ENCODE results near the gene COL4A2. TPM values are rescaled to one million over a fixed set of nuclear protein-coding genes. Genes with fewer than 3 reads are reported as not detected.

Gene COL4A2
- total RNA-seq, 1 donor from 2014 or later, result 56.8 TPM

GRCh38 chr13:110501188-110501587, 194.1 kb downstream of the COL4A2 start:
- no peak for DNase-seq

- DNase-seq, result no peak
Measured at GRCh38 chr13:110503037-110503901, 196.2 kb downstream of the COL4A2 start.

DNA sequence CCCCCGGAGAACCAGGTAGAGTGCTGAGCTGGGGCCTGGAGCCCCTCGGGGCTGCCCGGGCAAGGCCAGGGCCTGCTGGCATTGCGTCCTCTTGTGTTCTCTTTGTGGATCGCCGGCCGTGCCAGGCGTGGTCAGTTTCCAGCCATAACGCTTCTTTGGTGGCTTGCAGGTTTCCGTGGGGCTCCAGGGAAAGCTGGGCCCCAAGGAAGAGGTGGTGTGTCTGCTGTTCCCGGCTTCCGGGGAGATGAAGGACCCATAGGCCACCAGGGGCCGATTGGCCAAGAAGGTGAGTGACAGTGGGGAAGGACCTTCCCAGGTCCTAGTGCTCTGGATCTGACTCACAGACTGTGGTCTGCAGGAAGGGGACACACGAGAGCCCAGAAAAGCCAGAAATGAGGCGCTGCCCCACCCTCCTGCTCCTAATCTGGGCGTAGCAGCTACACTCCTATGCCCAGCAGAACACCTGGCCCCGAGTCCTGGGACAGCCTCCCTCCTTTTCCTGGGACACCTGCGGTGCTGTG, 197.0 kb downstream of the COL4A2 start:
- no peak for DNase-seq

DNA sequence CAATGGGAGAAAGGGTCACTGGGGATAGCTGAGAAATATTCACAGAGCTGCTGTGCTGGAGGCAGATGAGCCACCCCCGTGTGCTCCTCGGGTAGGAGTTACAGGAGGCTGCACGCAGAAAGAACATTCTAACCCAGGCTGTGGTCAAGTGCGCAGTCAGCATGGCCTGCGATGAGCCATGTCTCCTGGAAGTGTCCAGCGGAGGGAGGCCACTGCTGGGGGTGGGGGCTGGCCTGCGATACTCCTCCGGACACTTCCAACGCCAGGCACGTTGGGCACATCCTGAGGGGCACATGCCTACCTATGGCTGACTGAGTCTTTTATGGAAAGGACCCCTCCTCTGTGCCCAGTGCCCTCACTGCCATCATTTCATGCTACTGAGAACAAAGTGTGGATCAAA, 198.5 kb downstream of the COL4A2 start:
- no peak for DNase-seq

GRCh38 chr13:110506396-110506795, 199.3 kb downstream of the COL4A2 start:
- DNase-seq, result no peak

DNA sequence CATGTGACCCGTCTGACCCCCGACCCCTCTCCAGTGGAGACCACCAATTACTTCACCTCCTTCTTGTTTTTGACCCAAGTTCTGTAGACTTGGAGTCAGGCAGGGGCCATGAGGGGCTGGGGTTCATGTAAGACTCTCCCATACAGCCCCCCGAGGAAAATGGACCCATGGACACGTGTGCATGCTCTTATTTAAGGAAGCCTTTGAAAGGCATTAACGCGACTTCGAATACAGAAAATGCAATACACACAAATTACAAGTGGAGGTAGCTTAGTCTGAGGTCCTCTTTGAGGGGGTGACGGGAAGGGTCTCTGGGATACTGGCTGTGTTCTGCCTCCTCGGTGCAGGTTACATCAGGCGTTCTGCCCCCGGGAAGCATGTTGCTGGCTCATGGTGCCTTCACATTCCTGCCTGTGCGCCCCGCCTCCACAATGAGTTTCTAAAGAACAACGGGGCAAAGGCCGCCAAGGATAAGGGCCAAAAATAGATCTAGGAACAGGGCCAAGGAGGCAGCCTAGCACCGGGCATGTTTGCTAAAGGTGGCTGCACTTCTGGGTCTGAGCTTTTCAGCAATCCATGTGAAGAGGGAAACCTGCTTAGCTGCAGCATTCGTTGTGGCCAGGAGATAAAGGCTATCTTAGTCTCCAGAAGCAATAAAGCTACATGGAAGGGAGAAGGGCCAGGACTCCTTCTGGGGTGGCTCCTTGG, 199.9 kb downstream of the COL4A2 start:
- DNase-seq, result no peak

DNA sequence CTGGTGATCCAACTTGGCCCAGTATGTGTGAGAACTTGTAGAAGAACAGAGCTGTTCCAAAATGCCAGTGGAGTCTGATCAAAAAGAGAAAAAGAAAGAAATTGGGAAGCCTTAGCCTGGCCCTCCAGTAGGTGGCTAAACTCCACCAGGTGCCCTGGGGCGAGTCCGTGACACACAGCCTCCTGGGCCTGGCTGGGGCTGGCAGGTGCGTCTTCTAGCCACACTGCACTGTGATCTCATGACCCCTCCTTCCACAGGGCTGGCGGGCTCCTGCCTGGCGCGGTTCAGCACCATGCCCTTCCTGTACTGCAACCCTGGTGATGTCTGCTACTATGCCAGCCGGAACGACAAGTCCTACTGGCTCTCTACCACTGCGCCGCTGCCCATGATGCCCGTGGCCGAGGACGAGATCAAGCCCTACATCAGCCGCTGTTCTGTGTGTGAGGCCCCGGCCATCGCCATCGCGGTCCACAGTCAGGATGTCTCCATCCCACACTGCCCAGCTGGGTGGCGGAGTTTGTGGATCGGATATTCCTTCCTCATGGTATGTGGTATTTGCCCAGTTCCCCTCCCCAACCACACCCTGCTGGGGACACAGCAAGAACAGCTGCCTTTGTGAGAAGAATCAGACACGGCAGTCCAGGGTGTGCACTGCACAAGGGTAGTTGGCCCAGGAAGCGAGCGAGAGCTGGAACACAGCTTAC, 200.7 kb downstream of the COL4A2 start:
- no peak for DNase-seq

DNA sequence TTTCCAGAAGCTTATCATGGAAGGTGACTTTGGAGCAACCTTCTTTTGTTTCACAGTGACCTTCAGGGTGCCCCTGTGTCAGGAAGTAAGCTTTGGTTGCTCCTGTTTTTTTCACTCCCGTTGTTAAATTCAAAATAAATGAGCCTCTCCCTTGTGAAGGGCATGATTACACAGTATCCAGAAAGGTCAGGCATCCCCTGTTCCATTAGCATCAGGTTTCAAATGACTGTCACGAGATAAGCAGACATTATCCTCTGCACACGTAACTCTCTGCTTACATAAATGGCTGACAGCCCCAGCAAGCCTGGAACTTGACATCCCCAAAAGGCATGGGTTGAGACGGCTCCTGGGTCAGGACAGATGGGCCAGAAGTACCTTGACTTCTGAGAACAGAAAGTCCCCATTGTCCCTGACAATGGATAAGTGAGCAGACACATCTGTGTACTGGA, 202.4 kb downstream of the COL4A2 start:
- no peak for DNase-seq

- no peak for DNase-seq
Measured at GRCh38 chr13:110509971-110510786, 203.1 kb downstream of the COL4A2 start.

DNA sequence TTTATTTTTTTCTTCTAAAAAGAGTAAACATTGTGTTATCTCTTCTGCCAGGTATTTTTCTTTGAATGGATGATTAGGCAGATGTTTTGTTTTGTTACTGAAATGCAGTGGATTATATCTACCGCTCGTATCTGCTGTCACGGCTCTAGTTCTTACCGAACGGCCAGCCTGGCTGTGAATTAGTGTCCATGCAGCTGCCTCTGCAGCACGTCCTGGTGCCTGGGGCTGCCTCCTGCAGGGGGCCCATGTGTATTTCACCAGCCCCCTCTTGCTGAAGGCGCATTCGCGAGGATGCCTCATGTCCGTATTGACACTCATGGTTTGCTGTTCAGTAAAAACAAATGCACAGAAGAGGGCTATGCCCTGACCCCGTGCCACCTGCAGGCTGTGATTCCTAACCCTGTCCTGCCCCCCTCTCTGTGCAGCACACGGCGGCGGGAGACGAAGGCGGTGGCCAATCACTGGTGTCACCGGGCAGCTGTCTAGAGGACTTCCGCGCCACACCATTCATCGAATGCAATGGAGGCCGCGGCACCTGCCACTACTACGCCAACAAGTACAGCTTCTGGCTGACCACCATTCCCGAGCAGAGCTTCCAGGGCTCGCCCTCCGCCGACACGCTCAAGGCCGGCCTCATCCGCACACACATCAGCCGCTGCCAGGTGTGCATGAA, 204.6 kb downstream of the COL4A2 start:
- no peak for DNase-seq

DNA sequence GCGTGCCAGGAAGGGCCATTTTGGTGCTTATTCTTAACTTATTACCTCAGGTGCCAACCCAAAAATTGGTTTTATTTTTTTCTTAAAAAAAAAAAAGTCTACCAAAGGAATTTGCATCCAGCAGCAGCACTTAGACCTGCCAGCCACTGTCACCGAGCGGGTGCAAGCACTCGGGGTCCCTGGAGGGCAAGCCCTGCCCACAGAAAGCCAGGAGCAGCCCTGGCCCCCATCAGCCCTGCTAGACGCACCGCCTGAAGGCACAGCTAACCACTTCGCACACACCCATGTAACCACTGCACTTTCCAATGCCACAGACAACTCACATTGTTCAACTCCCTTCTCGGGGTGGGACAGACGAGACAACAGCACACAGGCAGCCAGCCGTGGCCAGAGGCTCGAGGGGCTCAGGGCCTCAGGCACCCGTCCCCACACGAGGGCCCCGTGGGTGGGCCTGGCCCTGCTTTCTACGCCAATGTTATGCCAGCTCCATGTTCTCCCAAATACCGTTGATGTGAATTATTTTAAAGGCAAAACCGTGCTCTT, 205.2 kb downstream of the COL4A2 start:
- DNase-seq, result no peak

DNA sequence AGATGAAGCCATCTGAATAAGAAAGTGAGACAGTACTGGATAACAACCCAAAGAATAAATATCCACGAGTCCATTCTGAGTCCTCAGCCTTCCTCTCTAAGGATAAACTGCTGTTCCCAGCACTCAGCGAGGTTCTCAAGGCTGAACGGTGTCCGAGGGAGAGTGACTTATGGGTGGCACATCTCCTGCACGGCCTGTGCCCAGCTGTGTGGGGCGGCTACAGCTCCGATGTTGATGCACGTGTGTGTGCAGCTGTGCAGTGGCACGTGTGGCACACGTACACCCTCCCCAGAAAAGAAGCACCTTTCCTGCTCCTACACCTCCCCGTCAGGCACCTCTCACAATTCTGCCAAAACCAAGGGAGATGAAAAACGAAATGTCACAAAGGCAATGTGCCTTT, 209.4 kb downstream of the COL4A2 start:
- DNase-seq, result no peak

DNA sequence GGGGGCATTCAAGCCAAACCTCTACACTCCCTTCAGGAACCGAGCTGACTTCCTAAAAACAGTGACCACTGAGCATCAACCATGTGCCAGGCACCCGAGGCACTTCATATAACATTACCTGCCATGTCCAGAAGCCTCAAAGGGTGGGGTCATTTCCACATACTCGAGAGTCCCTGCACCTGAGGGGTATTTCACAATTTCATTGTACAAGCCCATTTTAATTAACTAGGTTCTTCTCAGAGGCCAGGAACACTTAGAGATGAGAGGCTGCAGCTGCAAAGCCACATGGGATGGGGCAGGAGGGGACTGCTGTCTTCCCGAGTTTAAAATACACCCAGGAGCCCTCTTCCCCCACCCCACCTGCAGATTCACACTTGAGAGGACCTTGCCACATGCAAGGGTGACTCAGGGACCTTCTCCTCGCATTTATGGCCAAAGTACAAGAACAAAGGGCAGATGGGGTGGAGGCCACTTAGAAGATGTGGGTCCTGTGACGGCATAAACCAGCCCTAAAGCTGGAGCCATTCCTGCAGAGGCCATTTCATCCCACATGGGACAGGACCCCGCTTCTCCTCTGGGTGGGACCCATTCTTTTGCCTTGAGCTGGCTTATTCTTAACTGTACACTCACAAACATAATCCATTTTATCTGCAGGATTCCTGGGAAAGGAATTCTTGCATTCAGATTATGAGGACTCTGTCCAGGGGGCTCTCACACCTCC, 210.6 kb downstream of the COL4A2 start:
- DNase-seq, result no peak

DNA sequence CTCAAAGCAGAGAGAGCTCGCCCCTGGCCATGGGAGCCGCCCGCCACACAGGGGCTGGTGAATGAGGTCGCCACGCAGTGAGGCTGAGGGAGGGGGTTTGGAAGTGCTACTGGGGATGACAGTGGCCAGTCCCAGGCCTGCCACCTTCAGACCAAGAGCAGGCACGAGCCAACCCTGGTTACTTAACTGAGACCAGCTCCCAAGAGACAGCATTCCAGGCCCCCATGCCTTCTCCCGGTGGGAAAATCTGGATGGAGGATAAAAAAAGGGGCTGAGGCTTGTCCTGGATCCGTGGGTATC, 211.1 kb downstream of the COL4A2 start:
- no peak for DNase-seq

- no peak for DNase-seq
Measured at GRCh38 chr13:110518571-110518970, 211.5 kb downstream of the COL4A2 start.

DNA sequence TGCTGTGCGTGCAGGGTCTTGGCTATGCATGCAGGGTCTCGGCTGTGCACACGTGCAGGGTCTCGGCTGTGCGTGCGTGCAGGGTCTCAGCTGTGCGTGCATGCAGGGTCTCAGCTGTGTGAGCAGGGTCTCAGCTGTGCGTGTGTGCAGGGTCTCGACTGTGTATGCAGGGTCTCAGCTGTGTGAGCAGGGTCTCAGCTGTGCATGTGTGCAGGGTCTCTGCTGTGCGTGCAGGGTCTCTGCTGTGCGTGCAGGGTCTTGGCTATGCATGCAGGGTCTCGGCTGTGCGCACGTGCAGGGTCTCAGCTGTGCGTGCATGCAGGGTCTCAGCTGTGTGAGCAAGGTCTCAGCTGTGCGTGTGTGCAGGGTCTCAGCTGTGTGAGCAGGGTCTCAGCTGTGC, 212.0 kb downstream of the COL4A2 start:
- no peak for DNase-seq

- no peak for DNase-seq
Measured at GRCh38 chr13:110519506-110519905, 212.4 kb downstream of the COL4A2 start.

GRCh38 chr13:110520431-110521295, 213.6 kb downstream of the COL4A2 start:
- peak; percentile 66 for DNase-seq

GRCh38 chr13:110521296-110521680, 214.2 kb downstream of the COL4A2 start:
- no peak for DNase-seq

DNA sequence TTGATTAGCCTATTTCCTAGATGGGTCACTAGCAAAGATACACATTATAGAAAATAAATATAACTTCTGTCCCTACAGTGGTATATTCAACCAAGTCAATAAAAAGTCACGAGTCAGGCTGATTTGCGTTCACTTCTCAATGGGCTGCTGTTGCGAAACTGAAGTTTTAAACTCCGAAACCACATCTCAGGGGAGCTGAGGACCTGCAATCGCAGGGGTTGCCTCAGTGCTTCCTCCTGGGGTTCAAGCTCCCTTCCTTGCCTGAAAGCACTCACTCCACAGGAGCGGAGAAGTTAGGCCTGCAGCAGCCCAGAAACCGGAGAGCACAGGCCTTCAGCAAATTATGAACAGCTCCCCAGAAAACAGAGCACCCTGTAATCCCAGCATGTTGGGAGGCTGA, 214.9 kb downstream of the COL4A2 start:
- no peak for DNase-seq
